Raji (cell line): Measurements from ENCODE around the gene CHD5.

ENCODE experiments used
- POLR2A ChIP-seq: IDR thresholded peaks from 2 replicates; pipeline ENCODE4 v1.6.1; 2011; ENCODE audit warnings: low read depth, low read length, control low read depth; ENCODE audit not compliant: insufficient read depth

CHD5 gene

GRCh38 chr1:6157132-6157527, 23.0 kb downstream of the CHD5 start:
- TF ChIP-seq POLR2A: no peak

- no peak for TF ChIP-seq POLR2A
Measured at GRCh38 chr1:6154525-6155319, 25.4 kb downstream of the CHD5 start.

GRCh38 chr1:6152882-6153281, 27.2 kb downstream of the CHD5 start:
- no peak for TF ChIP-seq POLR2A

- no peak for TF ChIP-seq POLR2A
Measured at GRCh38 chr1:6152181-6152580, 27.9 kb downstream of the CHD5 start.

- TF ChIP-seq POLR2A: no peak
Measured at GRCh38 chr1:6151291-6151822, 28.8 kb downstream of the CHD5 start.

- TF ChIP-seq POLR2A: no peak
Measured at GRCh38 chr1:6150006-6150938, 29.8 kb downstream of the CHD5 start.

GRCh38 chr1:6149597-6149996, 30.5 kb downstream of the CHD5 start:
- TF ChIP-seq POLR2A: no peak

- no peak for TF ChIP-seq POLR2A
Measured at GRCh38 chr1:6148497-6149241, 31.5 kb downstream of the CHD5 start.

- TF ChIP-seq POLR2A: no peak
Measured at GRCh38 chr1:6145864-6146410, 34.2 kb downstream of the CHD5 start.

GRCh38 chr1:6145396-6145750, 34.7 kb downstream of the CHD5 start:
- TF ChIP-seq POLR2A: no peak

GRCh38 chr1:6144647-6145395, 35.3 kb downstream of the CHD5 start:
- TF ChIP-seq POLR2A: no peak

GRCh38 chr1:6144175-6144574, 35.9 kb downstream of the CHD5 start:
- no peak for TF ChIP-seq POLR2A

- no peak for TF ChIP-seq POLR2A
Measured at GRCh38 chr1:6143395-6143794, 36.7 kb downstream of the CHD5 start.

GRCh38 chr1:6142734-6143133, 37.4 kb downstream of the CHD5 start:
- TF ChIP-seq POLR2A: no peak
